Measurements from ENCODE around the gene WIPF3.

Gene WIPF3

DNA sequence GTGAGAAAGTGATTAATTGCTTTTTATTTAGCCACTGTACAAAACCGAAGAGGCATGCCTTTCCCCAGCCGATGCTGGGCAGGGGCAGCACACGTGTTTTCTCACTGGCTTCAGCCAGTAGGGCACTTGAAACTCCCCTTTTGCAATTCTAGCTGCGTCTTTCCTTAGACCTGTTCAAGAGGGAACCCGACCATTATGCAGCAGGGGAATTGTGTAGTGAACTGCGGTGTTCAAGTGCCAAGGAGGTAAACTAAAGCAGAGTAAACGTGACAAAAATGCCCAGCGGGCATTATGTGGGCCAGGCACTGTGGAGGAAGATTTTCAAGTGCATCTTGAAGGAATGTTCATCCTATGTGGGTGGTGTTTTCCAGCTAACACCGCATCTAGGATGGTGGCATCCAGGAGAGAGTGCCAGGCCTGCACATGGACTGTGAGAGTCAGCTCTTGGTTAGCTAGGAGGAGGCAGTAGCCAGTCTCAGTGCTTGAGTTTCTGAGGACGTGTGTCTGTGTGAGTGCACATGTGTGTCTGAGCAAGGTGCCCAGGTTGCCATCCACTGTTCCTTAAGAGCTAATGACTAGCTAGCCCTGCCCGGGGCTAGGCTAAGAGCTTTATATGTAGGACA, 3.3 kb downstream of the WIPF3 start:
- DNase-seq, result no peak

DNA sequence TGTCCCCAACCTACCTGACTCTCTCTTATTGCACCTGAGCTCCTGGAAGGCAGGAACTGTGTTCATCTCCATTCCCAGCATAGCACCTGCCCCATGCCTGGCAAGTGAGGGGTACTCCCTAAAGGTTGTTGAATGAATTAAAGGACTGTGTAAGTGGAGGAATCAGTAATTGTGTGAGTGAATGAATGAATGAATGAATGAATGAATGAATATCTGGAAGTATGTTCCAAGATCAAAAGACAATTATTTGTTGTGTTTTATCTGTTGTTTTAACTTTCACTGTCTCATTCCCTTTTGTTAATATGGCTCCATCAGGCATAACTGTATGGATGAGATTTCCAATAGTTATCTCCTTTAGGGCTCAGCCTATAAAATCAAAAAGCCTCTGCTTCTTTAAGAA, 4.0 kb downstream of the WIPF3 start:
- DNase-seq, result no peak

DNA sequence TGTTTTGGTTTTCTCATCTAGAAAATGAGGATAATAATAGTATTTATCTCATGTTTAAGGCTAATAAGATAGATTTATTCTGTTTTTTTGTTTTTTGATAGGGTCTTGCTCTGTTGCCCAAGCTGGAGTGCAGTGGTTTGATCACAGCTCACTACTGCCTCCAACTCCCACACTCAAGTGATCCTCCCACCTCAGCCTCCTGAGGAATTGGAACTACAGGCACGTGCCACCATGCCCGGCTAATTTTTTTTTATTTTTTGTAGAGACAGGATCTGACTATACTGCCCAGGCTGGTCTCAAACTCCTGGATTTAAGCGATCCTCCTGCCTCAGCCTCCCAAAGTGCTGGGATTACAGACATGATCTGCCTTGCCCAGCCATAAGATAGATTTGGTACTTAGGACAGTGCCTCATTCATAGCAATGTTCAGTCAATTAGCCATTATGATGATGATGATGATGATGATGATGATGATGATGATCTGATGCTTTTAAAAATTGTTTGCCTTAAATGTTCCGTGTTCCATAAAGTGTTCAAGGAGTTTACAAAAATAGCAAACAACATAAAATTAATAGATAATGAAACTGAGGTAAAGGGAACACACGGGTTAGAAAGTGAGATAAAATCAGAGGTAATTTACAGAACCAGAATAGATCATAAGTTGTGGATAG, 4.6 kb downstream of the WIPF3 start:
- DNase-seq, result no peak

DNA sequence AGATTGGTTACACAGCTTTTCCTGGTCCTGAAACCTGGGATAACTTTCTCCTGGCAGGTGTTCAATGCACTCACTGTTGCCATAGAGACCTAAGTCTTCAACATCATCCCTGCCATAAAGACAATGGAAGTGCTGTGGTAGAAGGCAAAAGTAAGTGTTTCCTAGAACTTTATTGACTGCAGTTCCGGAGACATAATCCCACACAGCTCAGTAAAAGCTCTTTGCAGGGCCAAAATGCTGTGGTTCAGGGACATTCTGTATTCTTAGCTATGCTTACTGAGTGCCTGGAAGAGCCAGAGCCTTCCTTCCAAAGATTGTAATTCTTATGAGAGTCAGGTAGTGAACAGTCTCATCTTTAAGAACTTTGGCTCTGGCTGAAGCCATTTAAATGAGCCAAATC, 5.3 kb downstream of the WIPF3 start:
- DNase-seq, result no peak

DNA sequence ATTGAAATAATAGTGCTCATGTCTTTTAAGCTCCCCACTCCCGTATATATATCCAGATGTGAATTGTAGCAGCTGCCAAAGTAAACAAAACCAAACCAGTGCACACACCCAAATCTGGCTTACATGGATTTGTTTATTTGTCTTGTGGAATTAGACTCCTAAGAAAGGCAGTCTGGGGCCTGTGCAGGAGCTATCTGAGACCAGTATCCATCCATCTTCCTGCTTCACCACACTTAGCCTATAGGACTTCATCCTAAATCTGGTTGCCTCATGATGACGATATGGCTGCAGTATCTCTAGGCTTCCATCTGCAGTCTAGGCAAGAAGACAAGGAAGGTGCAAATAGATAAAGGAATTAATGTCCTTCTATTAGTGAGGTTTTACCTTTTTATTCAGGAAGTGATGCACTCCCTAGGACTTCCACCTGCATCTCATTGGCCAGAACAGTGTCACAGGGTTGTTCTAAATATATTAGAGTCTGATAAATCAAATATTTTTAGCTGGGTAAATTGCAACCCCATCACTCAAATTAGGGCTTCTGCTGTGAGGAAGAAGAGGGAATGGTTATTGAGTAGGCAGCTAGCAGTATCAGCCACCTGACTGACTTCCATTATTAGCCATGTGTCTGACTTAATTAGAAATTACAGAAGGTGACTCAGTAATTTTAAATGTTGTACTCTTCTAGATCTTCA, 6.0 kb downstream of the WIPF3 start:
- no peak for DNase-seq

DNA sequence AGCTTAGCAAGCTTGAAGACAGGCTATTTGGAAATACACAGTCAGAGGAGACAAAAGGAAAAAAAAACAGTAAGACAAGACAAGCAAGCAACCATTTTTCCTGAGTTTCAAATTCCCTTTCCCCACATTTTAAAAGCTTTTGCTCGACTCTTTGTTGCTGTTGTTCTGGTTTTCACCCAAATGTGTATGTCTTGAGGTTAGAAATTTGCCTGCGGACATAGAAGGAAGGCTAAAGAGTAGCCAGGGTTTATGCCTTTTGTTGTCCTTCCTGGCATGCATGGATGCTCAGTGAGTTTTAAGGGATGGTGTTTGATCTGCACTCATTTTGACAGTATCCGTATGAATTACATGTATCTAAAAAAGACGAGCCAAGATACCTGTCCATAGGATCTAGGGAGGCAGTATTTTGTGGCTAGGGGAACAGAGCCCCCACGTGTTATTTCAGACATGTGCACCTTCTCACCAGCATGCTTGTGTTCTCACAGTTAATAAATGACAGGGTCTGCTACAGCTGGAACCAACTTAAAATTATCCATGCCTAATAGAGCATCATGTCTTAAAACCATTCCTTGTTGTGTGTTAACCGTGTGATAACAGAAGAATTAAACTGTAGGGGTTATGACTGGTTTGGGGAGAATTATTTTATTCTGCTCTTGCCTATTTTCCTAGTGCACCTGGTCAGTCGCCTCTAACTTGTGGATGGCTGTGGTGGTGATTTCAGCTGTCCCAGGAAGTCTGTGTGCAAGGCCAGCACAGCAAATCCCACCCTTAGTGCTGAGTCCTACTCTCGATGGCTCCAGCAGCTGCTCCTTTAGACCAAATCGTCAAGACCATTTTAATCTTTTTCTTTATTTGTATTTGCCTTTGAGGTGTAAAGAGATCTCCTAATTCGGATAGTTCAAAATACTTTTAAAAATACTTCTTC, 9.1 kb downstream of the WIPF3 start:
- DNase-seq, result no peak

DNA sequence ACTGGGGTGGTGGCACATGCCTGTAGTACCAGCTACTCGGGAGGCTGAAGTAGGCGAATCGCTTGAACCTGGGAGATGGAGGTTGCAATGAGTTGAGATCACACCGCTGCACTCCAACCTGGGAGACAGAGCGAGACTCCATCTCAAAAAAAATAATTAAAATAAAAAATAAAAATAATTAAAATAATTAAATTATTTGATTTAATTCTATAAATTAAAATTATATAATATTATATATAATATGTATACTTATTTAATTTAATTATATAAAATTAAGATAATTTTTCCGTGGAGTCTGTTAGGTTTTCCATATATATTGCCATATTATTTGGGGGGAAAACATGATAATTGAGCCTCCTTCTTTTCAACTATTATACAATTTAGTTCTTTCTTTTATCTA, 12.0 kb downstream of the WIPF3 start:
- no peak for DNase-seq

DNA sequence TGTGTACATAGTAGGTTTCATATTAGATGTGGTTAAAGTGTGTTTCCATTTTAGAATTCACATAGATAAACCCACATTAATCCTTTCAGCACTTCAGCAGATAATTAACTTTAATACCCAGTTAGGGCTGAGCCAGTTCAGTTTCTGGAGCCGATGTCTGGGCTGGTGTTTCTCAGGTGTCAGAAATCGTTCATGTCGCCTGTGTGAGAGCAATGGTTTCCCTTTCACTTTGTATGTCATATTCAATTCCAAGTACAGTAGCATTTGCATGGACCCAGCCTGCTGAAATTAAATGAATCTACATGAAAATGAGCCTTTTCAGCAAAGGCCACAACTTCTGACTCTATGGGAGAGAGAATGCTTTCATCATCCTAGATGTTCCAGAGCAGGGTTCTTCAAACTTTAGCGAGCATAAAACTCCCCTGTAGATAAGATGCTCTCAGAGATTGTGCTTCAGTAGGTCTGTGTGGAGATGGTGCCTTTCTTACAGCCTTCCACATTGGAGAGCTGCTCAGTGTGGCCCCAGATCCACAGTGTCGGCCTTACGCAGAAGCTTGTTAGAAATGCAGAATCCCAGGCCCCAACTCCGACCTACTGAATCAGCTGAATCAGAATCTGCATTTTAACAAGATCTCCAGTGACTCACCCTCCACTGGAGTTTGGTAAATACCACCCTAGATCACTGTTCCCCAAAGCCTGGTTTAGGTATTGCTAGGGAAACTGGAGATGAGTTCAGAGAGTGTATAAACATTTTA, 19.6 kb downstream of the WIPF3 start:
- DNase-seq, result no peak

DNA sequence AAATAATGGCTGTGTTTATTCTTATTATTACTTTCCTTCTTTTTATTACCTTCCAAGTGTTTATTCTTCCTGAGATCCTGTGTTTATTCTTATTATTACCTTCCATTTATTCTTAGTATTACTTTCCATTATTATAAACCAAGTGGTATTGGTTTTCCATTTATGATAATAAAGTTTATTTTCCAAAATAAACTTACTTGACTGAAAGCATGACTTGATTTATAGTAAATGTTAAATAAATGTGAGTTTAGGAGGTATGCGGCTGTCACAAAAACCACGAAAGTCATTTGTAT, 20.2 kb downstream of the WIPF3 start:
- no peak for DNase-seq

DNA sequence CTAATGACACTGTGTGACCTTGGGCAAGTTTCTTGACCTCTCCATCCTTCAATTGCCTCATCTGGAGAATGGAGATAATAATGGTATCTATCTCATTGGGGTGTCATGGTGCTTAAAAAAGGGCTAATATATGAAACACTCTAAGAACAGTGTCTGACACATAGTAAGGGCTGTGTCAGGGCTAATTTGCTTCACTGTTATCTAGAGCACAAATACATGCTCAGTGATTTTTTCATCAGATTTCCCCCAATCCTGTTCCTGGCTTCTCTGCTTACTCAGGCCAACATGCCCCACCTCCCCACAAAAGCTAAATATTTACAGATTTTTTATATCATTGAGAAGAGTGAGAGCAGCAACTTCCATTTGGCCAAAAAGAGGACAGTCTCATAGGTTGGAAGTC, 20.6 kb downstream of the WIPF3 start:
- no peak for DNase-seq

DNA sequence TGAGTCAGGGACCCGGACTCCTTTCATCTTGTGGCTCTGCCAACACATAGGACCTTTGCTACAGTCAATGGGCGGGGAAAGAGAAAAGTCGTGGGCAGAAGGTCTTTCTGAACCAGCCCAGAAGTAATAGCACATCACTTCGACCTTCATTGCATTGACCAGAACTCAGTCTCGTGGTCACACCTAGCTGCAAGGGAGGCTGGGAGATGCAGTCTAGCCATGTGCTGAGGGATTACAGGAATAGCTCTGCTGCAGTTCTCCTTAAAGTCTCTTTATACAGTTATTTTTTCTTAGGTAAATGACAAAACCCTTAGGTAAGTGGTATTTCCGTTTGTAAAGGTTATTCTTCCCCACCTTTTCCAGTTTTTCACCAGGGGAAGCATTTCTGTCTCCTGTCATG, 25.4 kb downstream of the WIPF3 start:
- DNase-seq, result no peak

DNA sequence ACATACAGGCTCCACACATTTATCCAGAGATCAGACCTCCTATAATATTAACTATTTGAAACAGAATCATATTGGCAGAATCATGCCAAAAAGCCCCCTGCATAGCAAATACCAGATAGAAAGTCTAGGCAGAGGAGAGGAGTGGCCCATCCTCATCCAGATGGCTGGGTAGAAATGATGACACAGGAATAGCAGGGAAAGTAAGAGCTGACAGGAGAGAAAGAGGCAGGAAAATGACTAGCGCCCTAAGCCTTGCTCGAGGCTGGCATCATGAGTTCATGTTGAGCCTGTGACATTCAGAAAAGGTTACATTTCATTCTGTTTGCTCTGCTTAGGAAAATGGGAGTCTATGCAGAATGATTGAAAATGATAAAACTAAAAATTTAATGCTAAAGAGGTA, 27.6 kb downstream of the WIPF3 start:
- DNase-seq, result no peak

DNA sequence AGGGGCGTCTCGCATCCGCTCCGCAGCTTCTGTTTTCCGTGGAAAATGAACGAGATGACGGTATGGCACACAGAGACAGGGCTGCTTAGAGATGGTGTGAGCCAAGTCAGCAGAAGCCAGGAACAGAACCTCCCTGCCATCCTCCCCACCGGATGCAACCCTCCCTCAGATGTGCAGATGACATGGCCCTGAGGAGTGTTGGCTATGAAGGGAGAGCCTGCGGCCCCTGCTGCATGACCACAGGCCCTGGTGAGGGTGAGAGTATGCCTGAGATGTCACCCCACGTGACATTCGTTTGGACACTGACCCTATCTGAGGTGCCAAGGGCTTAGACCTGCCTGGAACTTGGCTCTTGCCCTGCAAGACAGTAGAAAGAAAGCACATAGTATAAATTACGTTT, 29.4 kb downstream of the WIPF3 start:
- DNase-seq, result no peak

DNA sequence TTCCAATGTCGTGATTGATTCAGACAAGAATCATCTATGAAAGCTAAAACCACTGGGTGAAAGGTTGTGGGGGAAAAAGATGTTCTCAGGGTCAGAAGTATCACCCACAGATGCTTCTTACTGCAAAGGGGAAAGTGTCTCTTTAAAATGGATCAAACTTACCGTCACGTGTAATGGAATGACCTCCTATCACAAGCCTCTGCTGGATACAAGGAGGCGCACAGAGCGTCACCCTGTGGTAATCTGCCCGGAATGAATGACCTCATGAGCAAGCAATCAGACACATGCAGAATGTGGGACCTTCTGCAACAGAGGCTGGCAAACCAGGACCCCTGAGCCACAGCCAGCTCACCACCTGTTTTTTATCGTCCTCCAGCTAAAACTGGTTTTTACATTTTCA, 33.0 kb downstream of the WIPF3 start:
- peak; percentile 55 for DNase-seq

DNA sequence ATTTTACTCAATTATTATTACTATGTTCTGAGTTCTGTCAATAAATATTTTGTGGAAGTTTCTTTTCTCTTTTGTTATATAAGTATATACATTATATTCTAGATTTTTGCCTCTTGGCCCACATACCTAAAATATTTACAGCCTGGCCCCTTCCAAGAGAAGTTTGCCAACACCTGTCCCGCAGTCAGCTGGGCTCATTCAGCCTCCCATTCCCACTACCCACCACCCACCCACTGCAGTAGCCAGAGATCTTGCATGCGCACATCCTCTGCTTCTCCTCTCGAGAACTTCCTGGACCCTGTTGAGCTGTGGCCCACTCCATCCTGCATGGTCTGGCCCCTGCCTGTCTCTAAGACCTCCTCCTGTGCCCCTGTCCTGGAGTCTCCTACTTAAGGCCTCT, 33.6 kb downstream of the WIPF3 start:
- no peak for DNase-seq

DNA sequence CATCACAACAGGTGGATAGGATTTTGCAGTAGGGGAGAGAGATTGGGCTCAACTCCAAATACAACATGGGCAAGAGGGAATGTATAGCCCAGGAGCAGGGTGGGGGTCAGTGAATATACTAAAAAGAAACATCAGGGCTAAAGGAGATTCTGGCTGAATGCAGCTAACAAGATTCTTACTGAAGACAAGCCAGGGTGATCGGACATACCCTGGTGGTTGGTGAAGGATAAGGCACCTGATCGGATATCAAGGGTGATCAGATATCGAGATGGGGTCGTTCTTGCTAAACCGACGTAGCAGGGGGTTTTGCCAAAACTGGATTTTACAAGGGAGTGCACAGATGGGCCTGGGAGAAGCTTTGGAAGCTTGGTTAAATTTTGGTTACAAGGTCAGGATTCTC, 34.4 kb downstream of the WIPF3 start:
- no peak for DNase-seq

DNA sequence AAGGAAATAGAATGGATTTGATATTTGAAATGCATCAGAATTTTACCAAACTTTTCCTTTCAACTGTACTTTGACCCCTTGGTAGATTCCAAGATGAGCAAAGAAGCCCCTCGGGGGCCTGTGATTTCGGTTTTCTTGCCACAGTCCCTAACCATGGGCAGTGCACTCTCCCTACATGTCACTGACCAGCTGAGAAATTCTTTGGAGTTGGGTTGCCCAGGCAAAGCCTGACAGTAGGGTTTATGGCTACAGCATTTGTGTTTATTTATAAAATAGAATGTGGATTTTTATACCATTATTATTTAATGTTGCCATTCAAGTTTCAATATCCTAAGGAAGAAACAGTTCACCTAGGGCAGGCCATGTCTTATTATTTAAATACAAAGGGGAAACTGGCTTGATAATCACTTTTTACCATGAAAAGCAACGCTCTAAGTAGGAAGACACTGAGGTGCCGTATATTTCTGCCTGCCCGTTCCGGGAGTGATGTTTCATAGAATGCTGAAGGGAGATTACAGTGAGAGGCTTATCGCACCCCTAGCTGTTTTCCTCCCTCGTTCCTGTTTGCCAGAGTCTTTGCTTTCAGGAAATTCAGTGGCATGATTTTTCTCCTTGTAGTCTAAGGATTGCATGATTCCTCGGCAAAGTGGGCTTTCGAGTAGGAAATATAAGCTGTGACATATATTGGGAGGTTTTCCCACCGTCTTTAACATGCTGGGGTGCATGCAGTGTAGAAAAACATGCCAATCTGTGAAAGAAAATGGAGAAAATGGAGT, 35.8 kb downstream of the WIPF3 start:
- DNase-seq, result no peak

DNA sequence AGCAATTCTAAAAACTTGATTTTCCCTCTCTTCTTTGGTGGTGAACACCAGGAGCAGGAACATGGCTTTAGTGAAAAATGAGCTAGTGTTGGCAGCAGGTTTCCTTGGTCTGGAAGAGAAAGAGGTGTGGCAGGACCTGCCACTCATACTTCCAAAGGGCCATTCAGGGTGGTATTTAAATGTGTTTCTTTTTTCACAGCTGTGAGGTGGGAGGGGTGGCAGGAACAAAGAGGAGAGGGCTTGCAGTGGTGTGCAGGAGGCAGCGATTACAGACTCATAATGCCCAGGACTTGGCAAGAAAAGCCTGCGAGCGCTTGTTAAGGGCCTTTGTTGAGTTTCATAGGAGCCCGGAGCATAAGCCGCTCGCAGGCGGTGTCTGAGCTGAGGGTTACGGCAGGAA, 36.8 kb downstream of the WIPF3 start:
- DNase-seq, result no peak

DNA sequence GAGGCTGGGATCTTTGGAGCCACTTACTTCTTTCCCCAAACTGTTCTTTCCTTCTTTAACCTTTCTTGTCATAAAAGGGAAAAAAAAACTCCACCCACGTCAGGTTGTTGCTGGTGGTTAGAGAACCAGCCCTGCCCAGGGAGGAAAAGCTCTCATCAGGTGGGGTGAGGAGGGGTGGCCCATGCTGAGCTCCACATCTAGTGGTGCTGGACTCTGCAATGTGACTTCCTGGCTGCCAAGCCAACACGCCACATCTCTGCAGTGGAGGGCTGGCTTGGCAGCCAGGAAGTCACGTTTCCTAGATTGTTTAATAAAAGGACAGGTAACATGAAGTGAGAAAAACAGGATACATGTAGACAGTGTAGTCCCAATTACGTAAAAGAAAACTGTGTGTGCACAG, 37.4 kb downstream of the WIPF3 start:
- no peak for DNase-seq

DNA sequence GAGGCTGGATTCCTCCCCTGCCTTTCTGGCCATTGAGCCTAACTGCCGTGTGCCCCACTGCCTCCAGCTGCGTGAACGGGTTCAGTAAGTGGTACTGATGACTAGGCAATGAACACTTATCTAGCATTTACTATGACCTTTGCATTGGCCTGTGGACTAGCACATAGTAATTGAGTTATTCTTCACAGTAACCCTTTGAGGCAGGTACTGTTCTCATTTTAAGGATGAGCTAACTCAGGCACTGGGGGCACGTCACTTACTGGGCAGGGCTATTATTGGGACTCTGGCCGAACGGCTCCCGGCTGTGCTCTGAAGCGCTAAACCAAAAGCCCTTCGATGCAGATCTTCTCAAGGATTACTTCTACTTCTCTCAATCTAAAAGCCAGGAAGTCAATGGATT, 38.3 kb downstream of the WIPF3 start:
- DNase-seq, result no peak

DNA sequence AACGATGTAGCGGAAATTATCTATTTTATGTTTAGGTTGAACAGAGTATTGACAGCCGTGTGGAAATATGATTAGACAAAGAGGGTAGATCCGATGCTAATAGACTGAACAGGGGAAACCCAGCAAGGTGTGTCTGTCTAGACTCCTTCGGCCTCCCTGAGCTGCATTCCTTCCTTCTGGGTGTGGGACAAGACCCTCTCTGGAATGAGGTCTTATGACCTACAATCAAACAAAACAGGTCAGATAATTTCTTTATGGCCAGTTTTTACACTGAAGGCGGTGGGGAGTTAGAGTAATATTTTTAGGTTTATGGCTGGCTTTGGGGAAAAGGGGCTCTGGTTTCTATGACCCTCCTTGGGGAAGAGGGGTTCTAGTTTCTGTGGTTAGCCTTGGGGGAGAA, 41.2 kb downstream of the WIPF3 start:
- no peak for DNase-seq

DNA sequence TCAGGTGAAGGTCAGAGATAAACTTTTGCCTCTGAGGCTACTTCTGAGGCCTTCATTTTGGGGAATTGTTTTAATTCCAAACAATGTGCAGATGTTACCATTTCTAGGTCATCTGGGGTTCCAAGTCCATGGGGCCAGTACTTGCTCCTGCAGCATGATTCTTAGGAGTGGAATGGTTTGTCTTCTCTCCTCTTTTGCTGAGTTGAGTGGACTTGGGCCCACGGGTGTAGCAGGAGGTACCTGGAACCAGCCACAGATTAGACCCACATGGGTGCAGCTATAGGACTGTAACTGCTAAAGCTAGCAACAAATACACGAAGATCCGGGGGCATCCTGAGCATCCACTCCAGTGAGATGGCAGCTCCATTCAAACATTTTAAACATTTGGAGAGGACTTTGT, 41.6 kb downstream of the WIPF3 start:
- DNase-seq, result no peak

Measured in fibroblast of skin of back (primary cell).